Progenitor cell of endocrine pancreas (in vitro differentiated cells): Measurements from ENCODE around the gene CDADC1. TPM values are rescaled to one million over a fixed set of nuclear protein-coding genes. Genes with fewer than 3 reads are reported as not detected.
"Not testable (repeated sequence)": the region's sequence is repeated elsewhere in the genome, so short reads cannot be mapped to it uniquely, and the experiment has no call there.

Source experiments
- DNase-seq: peaks from one replicate; pipeline ENCODE4 v3.0.0; 2021; ENCODE audit warnings: low spot score; ENCODE audit not compliant: unreplicated experiment
- H3K27ac Mint-ChIP-seq: 2 replicates; pipeline ENCODE4 v1.8.0; 2021; ENCODE audit warnings: mild to moderate bottlenecking, moderate library complexity, mixed read lengths
- H3K27me3 Mint-ChIP-seq: 2 replicates; pipeline ENCODE4 v1.8.0; 2021; ENCODE audit warnings: mixed read lengths
- H3K36me3 Mint-ChIP-seq: 2 replicates; pipeline ENCODE4 v1.8.0; 2022; ENCODE audit warnings: mixed read lengths; ENCODE audit not compliant: insufficient read depth
- H3K4me1 Mint-ChIP-seq: 2 replicates; pipeline ENCODE4 v1.8.0; 2021; ENCODE audit warnings: low read depth, mixed read lengths
- H3K4me3 Mint-ChIP-seq: 2 replicates; pipeline ENCODE4 v1.8.0; 2021; ENCODE audit warnings: low read depth, mild to moderate bottlenecking, moderate library complexity, mixed read lengths
- H3K9me3 Mint-ChIP-seq: 2 replicates; pipeline ENCODE4 v1.8.0; 2021; ENCODE audit warnings: low read depth, mixed read lengths
- total RNA-seq: library from RNA; stranded (reverse); gene quantifications from 2 replicates; pipeline ENCODE4 v1.2.1, GENCODE V29; 2021
- TF ChIP-seq, protein P1 (sequence below): fragments of 200-600 bp; sonication (generic); IDR thresholded peaks from one replicate; pipeline ENCODE4 v1.5.0; 2021; ENCODE audit warnings: antibody characterized with exemption, mild to moderate bottlenecking; ENCODE audit not compliant: unreplicated experiment

CDADC1 gene
- total RNA-seq, 1 donor from 2014 or later = 11.7 TPM

- no peaks in the 10 kb centered on the region for H3K36me3 Mint-ChIP-seq
- H3K4me3 Mint-ChIP-seq = no peak overlapping the region
- H3K4me1 Mint-ChIP-seq = no peaks in the 10 kb centered on the region
- TF ChIP-seq, protein P1, sequence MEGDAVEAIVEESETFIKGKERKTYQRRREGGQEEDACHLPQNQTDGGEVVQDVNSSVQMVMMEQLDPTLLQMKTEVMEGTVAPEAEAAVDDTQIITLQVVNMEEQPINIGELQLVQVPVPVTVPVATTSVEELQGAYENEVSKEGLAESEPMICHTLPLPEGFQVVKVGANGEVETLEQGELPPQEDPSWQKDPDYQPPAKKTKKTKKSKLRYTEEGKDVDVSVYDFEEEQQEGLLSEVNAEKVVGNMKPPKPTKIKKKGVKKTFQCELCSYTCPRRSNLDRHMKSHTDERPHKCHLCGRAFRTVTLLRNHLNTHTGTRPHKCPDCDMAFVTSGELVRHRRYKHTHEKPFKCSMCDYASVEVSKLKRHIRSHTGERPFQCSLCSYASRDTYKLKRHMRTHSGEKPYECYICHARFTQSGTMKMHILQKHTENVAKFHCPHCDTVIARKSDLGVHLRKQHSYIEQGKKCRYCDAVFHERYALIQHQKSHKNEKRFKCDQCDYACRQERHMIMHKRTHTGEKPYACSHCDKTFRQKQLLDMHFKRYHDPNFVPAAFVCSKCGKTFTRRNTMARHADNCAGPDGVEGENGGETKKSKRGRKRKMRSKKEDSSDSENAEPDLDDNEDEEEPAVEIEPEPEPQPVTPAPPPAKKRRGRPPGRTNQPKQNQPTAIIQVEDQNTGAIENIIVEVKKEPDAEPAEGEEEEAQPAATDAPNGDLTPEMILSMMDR = no peak
- no peak for DNase-seq
- H3K9me3 Mint-ChIP-seq = no peaks in the 10 kb centered on the region
- no peak overlapping the region for H3K27ac Mint-ChIP-seq
- H3K27me3 Mint-ChIP-seq = no peaks in the 10 kb centered on the region
Observed at GRCh38 chr13:49322702-49323101, 75.0 kb downstream of the CDADC1 start.

DNA sequence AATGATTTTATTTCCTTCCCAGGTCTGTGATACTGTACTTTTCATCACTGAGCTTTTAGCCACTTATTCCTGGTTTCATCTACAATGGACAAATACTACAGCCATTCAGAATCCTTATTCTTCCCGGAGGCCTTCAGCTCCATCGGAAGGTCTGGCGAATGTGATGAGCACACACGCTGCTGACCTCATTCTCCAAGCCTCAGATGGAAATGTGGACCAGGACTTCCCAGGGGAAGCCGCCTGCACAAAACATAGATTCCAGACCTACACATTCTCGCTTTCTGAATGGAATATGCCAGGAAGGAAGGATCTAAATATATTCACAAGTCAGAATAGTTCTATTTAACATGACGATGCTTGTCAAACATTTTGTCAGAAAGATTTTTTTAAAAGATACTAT, 75.6 kb downstream of the CDADC1 start:
- H3K36me3 Mint-ChIP-seq = no peaks in the 10 kb centered on the region
- H3K27me3 Mint-ChIP-seq = no peaks in the 10 kb centered on the region
- H3K27ac Mint-ChIP-seq = no peak overlapping the region
- H3K9me3 Mint-ChIP-seq = no peaks in the 10 kb centered on the region
- H3K4me3 Mint-ChIP-seq = no peak overlapping the region
- TF ChIP-seq, protein P1 = no peak
- DNase-seq = no peak
- no peaks in the 10 kb centered on the region for H3K4me1 Mint-ChIP-seq

GRCh38 chr13:49326222-49326917, 78.6 kb downstream of the CDADC1 start:
- H3K27ac Mint-ChIP-seq = no peak overlapping the region
- no peaks in the 10 kb centered on the region for H3K9me3 Mint-ChIP-seq
- no peaks in the 10 kb centered on the region for H3K27me3 Mint-ChIP-seq
- peaks cover 1% of the 10 kb centered on the region for H3K4me1 Mint-ChIP-seq
- no peak for DNase-seq
- no peak overlapping the region for H3K4me3 Mint-ChIP-seq
- TF ChIP-seq, protein P1 = no peak
- no peaks in the 10 kb centered on the region for H3K36me3 Mint-ChIP-seq

DNA sequence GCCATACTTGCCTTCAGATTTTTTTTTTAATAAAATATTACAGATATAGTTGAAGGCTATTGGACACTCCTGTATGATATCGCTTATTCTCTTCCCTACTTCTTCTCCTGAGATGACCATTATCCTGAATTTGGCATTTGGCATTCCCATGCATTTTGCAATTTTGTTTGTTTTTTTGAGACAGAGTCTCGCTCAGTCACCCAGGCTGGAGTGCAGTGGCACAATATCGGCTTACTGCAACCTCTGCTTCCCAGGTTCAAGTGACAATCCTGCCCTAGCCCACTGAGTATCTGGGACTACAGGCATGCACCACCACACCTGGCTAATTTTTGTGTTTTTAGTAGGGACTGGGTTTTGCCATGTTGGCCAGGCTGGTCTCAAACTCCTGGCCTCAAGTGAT, 79.4 kb downstream of the CDADC1 start:
- H3K36me3 Mint-ChIP-seq = not testable (repeated sequence)

GRCh38 chr13:49329831-49330545, 82.3 kb downstream of the CDADC1 start:
- peaks cover 6% of the 10 kb centered on the region for H3K27me3 Mint-ChIP-seq
- TF ChIP-seq, protein P1 = no peak
- H3K4me1 Mint-ChIP-seq = peaks cover 6% of the 10 kb centered on the region
- H3K4me3 Mint-ChIP-seq = no peak overlapping the region
- H3K36me3 Mint-ChIP-seq = no peaks in the 10 kb centered on the region
- no peaks in the 10 kb centered on the region for H3K9me3 Mint-ChIP-seq
- no peak overlapping the region for H3K27ac Mint-ChIP-seq
- DNase-seq = no peak

More for the DNA sequence above, 79.4 kb downstream of the CDADC1 start:
- H3K4me3 Mint-ChIP-seq, H3K9me3 Mint-ChIP-seq, DNase-seq, H3K4me1 Mint-ChIP-seq, H3K27me3 Mint-ChIP-seq, H3K27ac Mint-ChIP-seq: not testable (repeated sequence)

DNA sequence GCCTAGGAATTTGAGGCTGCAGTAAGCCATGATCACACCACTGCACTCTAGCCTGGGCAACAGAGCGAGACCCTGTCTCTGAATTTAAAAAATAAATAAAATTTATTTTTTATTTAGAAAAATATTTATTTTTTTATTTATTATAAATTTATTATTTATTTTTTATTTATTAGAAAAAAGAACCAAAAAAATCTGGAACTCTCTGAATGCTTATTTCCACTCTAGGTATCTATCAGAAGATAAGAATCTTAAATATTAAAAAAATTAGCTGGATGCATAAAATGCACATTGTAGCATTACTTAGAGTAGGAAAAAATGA, 82.8 kb downstream of the CDADC1 start:
- Mint-ChIP-seq H3K27me3 (peaks cover 6% of the 10 kb centered on the region), H3K4me1 (peaks cover 7% of the 10 kb centered on the region), H3K27ac (no peak overlapping the region), H3K9me3 (no peaks in the 10 kb centered on the region), H3K4me3 (no peak overlapping the region), H3K36me3 (no peaks in the 10 kb centered on the region)
- no peak for DNase-seq
- TF ChIP-seq, protein P1 = no peak
